ENCODE measurements around the gene SLC10A4. TPM values are rescaled to one million over a fixed set of nuclear protein-coding genes. Genes with fewer than 3 reads are reported as not detected.

SLC10A4 gene
- total RNA-seq, 1 donor from 2014 or later, result 7.1 TPM

GRCh38 chr4:48490680-48491513, 7.8 kb downstream of the SLC10A4 start:
- Mint-ChIP-seq H3K4me3 (ENCODE audit: unreplicated experiment) (no peak overlapping the region), H3K27ac (ENCODE audit: unreplicated experiment) (no peak overlapping the region), H3K27me3 (ENCODE audit: unreplicated experiment) (peaks cover 13% of the 10 kb centered on the region), H3K4me1 (ENCODE audit: low read depth, unreplicated experiment) (peaks cover 7% of the 10 kb centered on the region), H3K9me3 (ENCODE audit: unreplicated experiment) (peaks cover 4% of the 10 kb centered on the region), H3K36me3 (ENCODE audit: unreplicated experiment) (peaks cover 10% of the 10 kb centered on the region)
- TF ChIP-seq CTCF (IDR thresholded peaks at IDR 0.05; ENCODE audit: partially characterized antibody, unreplicated experiment), result no peak
- no peak for DNase-seq

GRCh38 chr4:48491514-48492176, 8.5 kb downstream of the SLC10A4 start:
- H3K4me1 Mint-ChIP-seq (ENCODE audit: low read depth, unreplicated experiment), result peaks cover 7% of the 10 kb centered on the region
- TF ChIP-seq CTCF (IDR thresholded peaks at IDR 0.05; ENCODE audit: partially characterized antibody, unreplicated experiment), result no peak
- DNase-seq, result peak; percentile 24
- peaks cover 13% of the 10 kb centered on the region for H3K27me3 Mint-ChIP-seq (ENCODE audit: unreplicated experiment)
- H3K9me3 Mint-ChIP-seq (ENCODE audit: unreplicated experiment), result peaks cover 4% of the 10 kb centered on the region
- no peak overlapping the region for H3K27ac Mint-ChIP-seq (ENCODE audit: unreplicated experiment)
- peaks cover 10% of the 10 kb centered on the region for H3K36me3 Mint-ChIP-seq (ENCODE audit: unreplicated experiment)
- no peak overlapping the region for H3K4me3 Mint-ChIP-seq (ENCODE audit: unreplicated experiment)

GRCh38 chr4:48493452-48494100, 10.4 kb downstream of the SLC10A4 start:
- peaks cover 7% of the 10 kb centered on the region for H3K4me1 Mint-ChIP-seq (ENCODE audit: low read depth, unreplicated experiment)
- peaks cover 4% of the 10 kb centered on the region for H3K9me3 Mint-ChIP-seq (ENCODE audit: unreplicated experiment)
- no peak overlapping the region for H3K4me3 Mint-ChIP-seq (ENCODE audit: unreplicated experiment)
- no peak for DNase-seq
- peak overlapping the region; percentile 5 for H3K27ac Mint-ChIP-seq (ENCODE audit: unreplicated experiment)
- H3K27me3 Mint-ChIP-seq (ENCODE audit: unreplicated experiment), result peaks cover 10% of the 10 kb centered on the region
- TF ChIP-seq CTCF (IDR thresholded peaks at IDR 0.05; ENCODE audit: partially characterized antibody, unreplicated experiment), result no peak
- H3K36me3 Mint-ChIP-seq (ENCODE audit: unreplicated experiment), result peaks cover 4% of the 10 kb centered on the region

GRCh38 chr4:48495941-48496340, 12.8 kb downstream of the SLC10A4 start:
- no peak for TF ChIP-seq CTCF (IDR thresholded peaks at IDR 0.05; ENCODE audit: partially characterized antibody, unreplicated experiment)

More at GRCh38 chr4:48495941-48496340, 12.8 kb downstream of the SLC10A4 start:
- no peak overlapping the region for H3K27ac Mint-ChIP-seq (ENCODE audit: unreplicated experiment)
- peaks cover 4% of the 10 kb centered on the region for H3K36me3 Mint-ChIP-seq (ENCODE audit: unreplicated experiment)
- no peak overlapping the region for H3K4me3 Mint-ChIP-seq (ENCODE audit: unreplicated experiment)
- H3K4me1 Mint-ChIP-seq (ENCODE audit: low read depth, unreplicated experiment), result peaks cover 7% of the 10 kb centered on the region
- H3K27me3 Mint-ChIP-seq (ENCODE audit: unreplicated experiment), result peaks cover 5% of the 10 kb centered on the region
- DNase-seq, result no peak
- H3K9me3 Mint-ChIP-seq (ENCODE audit: unreplicated experiment), result peaks cover 4% of the 10 kb centered on the region
